ENCODE data around the gene IL10RB.

IL10RB gene

GRCh38 chr21:33292724-33293123 is 26.6 kb downstream of the IL10RB start:
- H3K4me3 ChIP-seq (ENCODE audit: low read length), result no peak overlapping the region
- H3K9ac ChIP-seq (ENCODE audit: low read length), result no peak overlapping the region
- no peak overlapping the region for H2BK5ac ChIP-seq (ENCODE audit: low read length)
- H4K8ac ChIP-seq (ENCODE audit: low read depth, low read length), result no peak overlapping the region
- H3K18ac ChIP-seq (ENCODE audit: low read length), result no peak overlapping the region
- no peak overlapping the region for H3K27ac ChIP-seq (ENCODE audit: low read depth, low read length)
- H2BK120ac ChIP-seq (ENCODE audit: low read depth, low read length), result no peak overlapping the region
- no peaks in the 10 kb centered on the region for H3K79me1 ChIP-seq (ENCODE audit: low read length)
- H3K23ac ChIP-seq (ENCODE audit: low read length), result no peak overlapping the region
- no peak overlapping the region for H4K5ac ChIP-seq (ENCODE audit: low read length)
- no peak overlapping the region for H3K4ac ChIP-seq (ENCODE audit: low read depth, low read length)
- H2BK15ac ChIP-seq (replicated peaks; ENCODE audit: low read depth), result no peak overlapping the region
- H3K56ac ChIP-seq (ENCODE audit: low read length), result no peak overlapping the region
- no peak for DNase-seq
- no peaks in the 10 kb centered on the region for H3K79me2 ChIP-seq (ENCODE audit: control insufficient read depth, insufficient read depth, low read length)
- H3K27me3 ChIP-seq (ENCODE audit: insufficient read depth, low read length, poor library complexity), result no peaks in the 10 kb centered on the region
- no peak overlapping the region for H3K4me2 ChIP-seq (ENCODE audit: low read length)
- H3K36me3 ChIP-seq (ENCODE audit: control insufficient read depth, insufficient read depth, low read length), result no peaks in the 10 kb centered on the region
- H2AK5ac ChIP-seq (ENCODE audit: low read length), result no peak overlapping the region
- H3K4me1 ChIP-seq (ENCODE audit: control insufficient read depth, low read depth, low read length), result no peaks in the 10 kb centered on the region
- WGBS (ENCODE audit: extremely low coverage, insufficient coverage, low lambda C conversion rate), result no CpG with 5 or more reads among the region's 5 CpGs

- no CpG with 5 or more reads among the region's 7 CpGs for WGBS (ENCODE audit: extremely low coverage, insufficient coverage, low lambda C conversion rate)
- H2BK15ac ChIP-seq (replicated peaks; ENCODE audit: low read depth), result no peak overlapping the region
- no peak overlapping the region for H4K5ac ChIP-seq (ENCODE audit: low read length)
- H3K79me1 ChIP-seq (ENCODE audit: low read length), result no peaks in the 10 kb centered on the region
- H4K8ac ChIP-seq (ENCODE audit: low read depth, low read length), result no peak overlapping the region
- no peak overlapping the region for H3K56ac ChIP-seq (ENCODE audit: low read length)
- DNase-seq, result no peak
- no peak overlapping the region for H2BK5ac ChIP-seq (ENCODE audit: low read length)
- H3K4me1 ChIP-seq (ENCODE audit: control insufficient read depth, low read depth, low read length), result no peaks in the 10 kb centered on the region
- H3K36me3 ChIP-seq (ENCODE audit: control insufficient read depth, insufficient read depth, low read length), result no peaks in the 10 kb centered on the region
- H2AK5ac ChIP-seq (ENCODE audit: low read length), result no peak overlapping the region
- H3K27ac ChIP-seq (ENCODE audit: low read depth, low read length), result no peak overlapping the region
- no peak overlapping the region for H3K18ac ChIP-seq (ENCODE audit: low read length)
- no peak overlapping the region for H2BK120ac ChIP-seq (ENCODE audit: low read depth, low read length)
- no peaks in the 10 kb centered on the region for H3K79me2 ChIP-seq (ENCODE audit: control insufficient read depth, insufficient read depth, low read length)
- H3K23ac ChIP-seq (ENCODE audit: low read length), result no peak overlapping the region
- H3K27me3 ChIP-seq (ENCODE audit: insufficient read depth, low read length, poor library complexity), result no peaks in the 10 kb centered on the region
- H3K4me2 ChIP-seq (ENCODE audit: low read length), result no peak overlapping the region
- no peak overlapping the region for H3K4me3 ChIP-seq (ENCODE audit: low read length)
- no peak overlapping the region for H3K9ac ChIP-seq (ENCODE audit: low read length)
- H3K4ac ChIP-seq (ENCODE audit: low read depth, low read length), result no peak overlapping the region
These were observed 27.0 kb downstream of the IL10RB start for GRCh38 chr21:33293136-33293535.

GRCh38 chr21:33293811-33294216 is 27.6 kb downstream of the IL10RB start:
- Histone ChIP-seq H3K4me1 (ENCODE audit: control insufficient read depth, low read depth, low read length) (no peaks in the 10 kb centered on the region), H3K4ac (ENCODE audit: low read depth, low read length) (no peak overlapping the region), H2BK5ac (ENCODE audit: low read length) (no peak overlapping the region), H3K36me3 (ENCODE audit: control insufficient read depth, insufficient read depth, low read length) (no peaks in the 10 kb centered on the region), H2BK120ac (ENCODE audit: low read depth, low read length) (no peak overlapping the region), H3K79me1 (ENCODE audit: low read length) (no peaks in the 10 kb centered on the region), H3K4me2 (ENCODE audit: low read length) (no peak overlapping the region), H4K5ac (ENCODE audit: low read length) (no peak overlapping the region), H3K4me3 (ENCODE audit: low read length) (no peak overlapping the region), H3K23ac (ENCODE audit: low read length) (no peak overlapping the region), H3K56ac (ENCODE audit: low read length) (no peak overlapping the region), H4K8ac (ENCODE audit: low read depth, low read length) (no peak overlapping the region), H3K18ac (ENCODE audit: low read length) (no peak overlapping the region), H2BK15ac (replicated peaks; ENCODE audit: low read depth) (no peak overlapping the region), H3K27ac (ENCODE audit: low read depth, low read length) (no peak overlapping the region), H2AK5ac (ENCODE audit: low read length) (no peak overlapping the region), H3K27me3 (ENCODE audit: insufficient read depth, low read length, poor library complexity) (no peaks in the 10 kb centered on the region), H3K9ac (ENCODE audit: low read length) (no peak overlapping the region), H3K79me2 (ENCODE audit: control insufficient read depth, insufficient read depth, low read length) (no peaks in the 10 kb centered on the region)
- no peak for DNase-seq
- no CpG with 5 or more reads among the region's 7 CpGs for whole genome bisulfite sequencing (ENCODE audit: extremely low coverage, insufficient coverage, low lambda C conversion rate)

- Histone ChIP-seq H2AK5ac (ENCODE audit: low read length) (no peak overlapping the region), H3K36me3 (ENCODE audit: control insufficient read depth, insufficient read depth, low read length) (no peaks in the 10 kb centered on the region), H4K5ac (ENCODE audit: low read length) (no peak overlapping the region), H3K4ac (ENCODE audit: low read depth, low read length) (no peak overlapping the region), H3K4me1 (ENCODE audit: control insufficient read depth, low read depth, low read length) (no peaks in the 10 kb centered on the region), H3K79me2 (ENCODE audit: control insufficient read depth, insufficient read depth, low read length) (no peaks in the 10 kb centered on the region), H3K56ac (ENCODE audit: low read length) (no peak overlapping the region), H2BK5ac (ENCODE audit: low read length) (no peak overlapping the region), H3K18ac (ENCODE audit: low read length) (no peak overlapping the region), H3K27me3 (ENCODE audit: insufficient read depth, low read length, poor library complexity) (no peaks in the 10 kb centered on the region), H2BK15ac (replicated peaks; ENCODE audit: low read depth) (no peak overlapping the region), H2BK120ac (ENCODE audit: low read depth, low read length) (no peak overlapping the region), H3K23ac (ENCODE audit: low read length) (no peak overlapping the region), H3K9ac (ENCODE audit: low read length) (no peak overlapping the region), H4K8ac (ENCODE audit: low read depth, low read length) (no peak overlapping the region), H3K27ac (ENCODE audit: low read depth, low read length) (no peak overlapping the region), H3K4me3 (ENCODE audit: low read length) (no peak overlapping the region), H3K79me1 (ENCODE audit: low read length) (no peaks in the 10 kb centered on the region), H3K4me2 (ENCODE audit: low read length) (no peak overlapping the region)
- WGBS (ENCODE audit: extremely low coverage, insufficient coverage, low lambda C conversion rate), result no CpG with 5 or more reads among the region's 6 CpGs
- no peak for DNase-seq
These were observed 30.0 kb downstream of the IL10RB start for GRCh38 chr21:33296156-33296555.

- Histone ChIP-seq H2BK120ac (ENCODE audit: low read depth, low read length) (no peak overlapping the region), H4K5ac (ENCODE audit: low read length) (no peak overlapping the region), H3K9ac (ENCODE audit: low read length) (no peak overlapping the region), H3K27me3 (ENCODE audit: insufficient read depth, low read length, poor library complexity) (no peaks in the 10 kb centered on the region), H3K18ac (ENCODE audit: low read length) (no peak overlapping the region), H3K4me3 (ENCODE audit: low read length) (no peak overlapping the region), H3K27ac (ENCODE audit: low read depth, low read length) (no peak overlapping the region), H3K79me2 (ENCODE audit: control insufficient read depth, insufficient read depth, low read length) (no peaks in the 10 kb centered on the region), H3K56ac (ENCODE audit: low read length) (no peak overlapping the region), H3K4me1 (ENCODE audit: control insufficient read depth, low read depth, low read length) (no peaks in the 10 kb centered on the region), H3K4me2 (ENCODE audit: low read length) (no peak overlapping the region), H3K4ac (ENCODE audit: low read depth, low read length) (no peak overlapping the region), H2BK15ac (replicated peaks; ENCODE audit: low read depth) (no peak overlapping the region), H3K36me3 (ENCODE audit: control insufficient read depth, insufficient read depth, low read length) (no peaks in the 10 kb centered on the region), H2AK5ac (ENCODE audit: low read length) (no peak overlapping the region), H3K23ac (ENCODE audit: low read length) (no peak overlapping the region), H3K79me1 (ENCODE audit: low read length) (no peaks in the 10 kb centered on the region), H2BK5ac (ENCODE audit: low read length) (no peak overlapping the region), H4K8ac (ENCODE audit: low read depth, low read length) (no peak overlapping the region)
- no CpG with 5 or more reads among the region's 5 CpGs for WGBS (ENCODE audit: extremely low coverage, insufficient coverage, low lambda C conversion rate)
- peak; percentile 22 for DNase-seq
These were observed 33.1 kb downstream of the IL10RB start for GRCh38 chr21:33299181-33299752.

All from mesendoderm (in vitro differentiated cells).